HG03159 (cell line): ENCODE measurements around the gene ZSWIM3.
A peak's percentile ranks its signal among the peaks of the same experiment; 100 is the strongest.

ENCODE experiments used
- ATAC-seq: cut with Tn5 transposase; IDR thresholded peaks from one replicate; pipeline ENCODE4 v1.9.1; 2021; ENCODE audit warnings: mild to moderate bottlenecking, moderate library complexity; ENCODE audit not compliant: unreplicated experiment

ZSWIM3 gene

GRCh38 chr20:45832619-45833018 lies 24.8 kb upstream of the ZSWIM3 start:
- no peak for ATAC-seq

- no peak for ATAC-seq
Observed at GRCh38 chr20:45833030-45833882, 24.2 kb upstream of the ZSWIM3 start, which contains the start of gene SNX21. SNX21 (plus strand) TSS chr20:45833799; CDS start chr20:45833920, 121 bp downstream.

GRCh38 chr20:45833883-45834796 lies 23.3 kb upstream of the ZSWIM3 start:
- ATAC-seq: no peak

DNA sequence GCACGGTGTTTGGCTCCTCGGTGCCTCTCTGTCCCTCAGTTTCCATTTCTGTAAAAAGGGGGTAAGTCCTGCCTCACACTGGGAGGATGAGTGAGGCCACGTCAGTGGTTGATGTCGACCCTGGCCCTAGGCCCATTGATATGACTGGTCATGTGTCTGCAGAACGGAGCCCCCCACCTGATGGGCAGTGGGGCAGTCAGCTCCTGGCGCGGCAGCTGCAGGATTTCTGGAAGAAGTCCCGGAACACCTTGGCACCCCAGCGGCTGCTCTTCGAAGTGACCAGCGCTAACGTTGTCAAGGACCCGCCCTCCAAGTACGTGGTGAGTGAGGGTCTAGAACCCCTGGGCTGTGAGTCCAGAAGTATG lies 22.6 kb upstream of the ZSWIM3 start:
- ATAC-seq: no peak

DNA sequence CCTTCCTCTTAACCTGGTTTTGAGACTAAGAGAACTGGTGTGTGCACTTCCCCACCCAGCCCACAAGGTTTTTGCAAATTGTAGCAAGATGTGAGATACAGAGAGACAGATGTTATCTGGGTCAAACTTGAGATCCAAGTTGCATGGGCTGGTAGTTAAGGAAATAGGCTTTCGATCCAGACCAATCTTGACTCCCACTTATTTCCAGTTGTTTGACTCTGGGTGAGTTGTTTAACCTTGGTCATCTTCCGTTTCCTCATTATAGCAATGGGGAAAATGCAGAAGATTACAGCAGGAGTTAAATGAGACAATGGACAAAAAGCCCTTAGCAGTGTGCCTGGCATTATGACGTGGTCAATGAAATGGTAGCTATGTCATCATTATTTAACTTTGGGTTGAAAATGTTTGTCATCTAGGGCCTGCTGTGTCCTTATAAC lies 22.1 kb upstream of the ZSWIM3 start:
- ATAC-seq: no peak

DNA sequence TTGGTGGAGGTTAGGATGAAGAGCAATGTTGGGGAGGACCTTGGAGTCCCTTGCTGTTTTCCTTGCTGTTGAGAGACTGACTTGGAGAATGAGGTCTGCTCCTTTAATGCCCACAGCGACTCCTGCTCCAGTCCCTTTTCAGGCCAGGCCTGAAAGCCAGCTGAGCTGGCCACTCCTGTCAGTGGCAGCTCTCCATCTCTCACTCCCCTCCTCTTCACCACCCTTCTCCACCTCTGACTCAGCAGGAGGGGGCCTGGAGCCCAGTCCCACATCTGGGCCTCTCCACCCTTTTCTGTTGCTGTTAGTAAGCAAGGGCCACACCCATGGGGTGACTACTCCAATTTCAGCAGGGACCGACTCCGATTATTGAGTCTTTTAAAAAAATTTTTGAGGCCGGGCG lies 21.6 kb upstream of the ZSWIM3 start:
- no peak for ATAC-seq

DNA sequence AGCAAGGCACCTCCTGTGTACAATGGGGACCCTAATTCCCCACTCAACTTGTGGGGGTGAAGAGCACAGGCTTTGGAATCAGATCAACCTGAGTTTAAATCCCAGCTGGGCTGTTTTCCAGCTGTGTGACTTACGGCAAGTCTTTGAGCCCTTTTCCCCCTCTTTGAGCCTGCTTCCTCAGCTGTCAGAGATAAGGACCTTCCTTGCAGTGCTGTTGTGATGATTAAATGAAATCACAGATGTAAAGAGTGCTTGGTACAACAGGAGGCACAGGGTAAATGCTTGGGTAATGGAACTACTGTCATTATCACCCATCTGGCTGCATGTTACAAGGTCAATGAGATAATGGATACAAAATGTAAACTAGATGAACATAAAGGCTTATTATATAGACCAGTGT lies 20.6 kb upstream of the ZSWIM3 start:
- no peak for ATAC-seq

GRCh38 chr20:45840700-45841198 lies 16.7 kb upstream of the ZSWIM3 start:
- no peak for ATAC-seq

- no peak for ATAC-seq
Observed at GRCh38 chr20:45841407-45842129, 15.8 kb upstream of the ZSWIM3 start.

DNA sequence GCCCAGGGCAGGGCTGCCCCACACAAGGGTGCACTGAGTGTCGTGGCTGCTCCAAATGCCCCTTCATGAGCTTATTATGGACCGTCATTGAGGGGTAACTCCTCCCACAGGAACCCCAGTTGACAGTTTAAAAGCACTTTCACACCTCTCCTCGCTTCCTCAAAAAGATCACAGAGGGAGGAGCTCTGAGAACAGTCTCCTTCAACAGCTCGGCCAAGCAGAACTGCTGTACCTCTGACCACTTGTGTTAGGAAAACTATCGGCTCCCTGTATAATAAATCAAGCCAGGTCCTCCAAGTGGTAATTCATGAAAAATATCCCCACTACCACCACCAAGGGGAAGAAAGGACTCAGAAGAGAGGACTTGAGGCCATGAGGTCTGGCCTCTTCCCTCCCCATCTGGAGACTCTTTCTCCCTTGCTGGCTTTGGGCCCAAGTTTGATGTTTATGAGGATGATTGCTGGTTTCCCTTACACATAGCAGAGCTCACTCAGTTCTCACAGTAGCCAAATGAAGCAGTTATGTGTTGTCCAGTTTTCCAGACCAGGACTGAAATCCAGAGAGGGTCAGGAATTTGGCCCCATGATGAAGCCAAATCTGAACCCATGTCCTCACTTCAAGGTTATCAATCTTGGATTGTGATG lies 15.1 kb upstream of the ZSWIM3 start:
- ATAC-seq: peak; percentile 67

DNA sequence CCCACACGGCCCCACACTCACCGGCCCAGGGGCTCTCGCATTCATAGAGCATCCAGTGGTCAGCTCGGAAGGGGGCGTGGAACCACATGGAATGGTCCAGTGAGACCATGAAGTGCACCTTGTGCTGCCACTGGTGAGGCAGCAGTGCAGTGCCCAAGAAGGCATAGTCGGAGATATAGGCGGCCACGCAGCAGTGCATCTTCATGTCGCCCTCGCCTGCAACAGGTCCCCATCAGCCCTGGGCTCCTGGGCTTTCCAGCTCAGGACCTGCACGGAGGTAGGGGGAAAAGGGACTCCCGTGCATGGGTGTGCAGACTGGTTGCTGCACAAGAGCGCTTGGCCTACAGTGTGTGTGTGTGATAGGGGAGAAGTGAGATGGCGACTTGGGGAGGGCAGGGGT lies 13.9 kb upstream of the ZSWIM3 start:
- no peak for ATAC-seq

DNA sequence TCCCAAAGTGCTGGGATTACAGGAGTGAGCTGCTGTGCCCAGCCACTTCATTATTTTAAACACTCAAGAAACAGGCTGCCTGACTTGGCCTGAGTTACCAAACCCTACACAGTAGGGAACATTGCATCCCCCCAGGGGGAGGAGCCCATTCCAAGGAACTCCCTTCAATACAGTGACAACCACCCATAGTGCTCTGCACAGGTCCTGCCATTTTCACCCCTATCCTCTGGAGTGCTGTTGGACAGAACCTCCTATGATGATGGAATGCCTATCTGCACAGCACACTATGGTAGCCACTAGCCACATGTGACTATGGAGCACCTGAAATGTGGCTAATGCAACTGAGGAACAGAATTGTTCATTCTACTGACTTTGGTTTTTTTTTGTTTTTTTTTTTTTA lies 12.0 kb upstream of the ZSWIM3 start:
- ATAC-seq: no peak

DNA sequence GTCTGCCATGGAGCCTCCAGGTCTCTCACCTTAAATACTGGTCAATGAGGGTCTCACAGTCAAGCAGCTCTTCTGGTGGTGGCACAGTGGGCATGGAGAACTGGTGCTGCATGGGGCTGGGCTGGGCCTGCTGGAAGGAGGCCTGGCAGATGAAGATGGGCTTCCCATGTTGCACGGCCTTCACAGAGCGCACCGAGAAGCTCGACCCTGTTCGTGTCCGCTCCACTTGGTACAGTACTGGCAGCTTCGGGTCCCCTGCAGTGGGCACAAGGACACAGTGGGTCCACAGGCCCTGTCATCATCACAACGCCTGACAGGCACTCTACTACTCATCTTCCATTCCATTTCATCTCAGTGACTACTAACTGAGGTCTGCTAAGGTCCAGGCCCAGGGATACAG lies 9.0 kb upstream of the ZSWIM3 start:
- ATAC-seq: no peak

- no peak for ATAC-seq
Observed at GRCh38 chr20:45848969-45849582, 8.3 kb upstream of the ZSWIM3 start.

DNA sequence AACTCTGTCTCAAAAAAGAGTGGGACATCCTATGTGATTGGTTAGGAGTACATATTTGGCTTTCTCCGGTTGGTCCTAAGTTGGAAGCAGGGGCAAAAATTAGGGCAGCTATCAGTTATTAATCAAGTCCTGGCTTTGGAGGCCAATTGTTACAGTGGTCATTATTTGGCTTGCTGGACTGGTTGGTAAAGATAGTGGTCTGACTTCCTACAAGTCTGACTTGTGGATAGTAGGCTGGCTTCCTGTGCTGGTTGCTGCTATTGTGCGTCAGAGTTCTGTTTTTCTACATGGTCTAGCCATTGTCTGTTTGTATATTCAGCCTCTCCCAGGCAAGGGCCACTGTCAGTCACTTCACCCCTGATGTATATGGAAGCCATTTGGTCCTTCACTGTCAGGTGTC lies 7.2 kb upstream of the ZSWIM3 start:
- ATAC-seq: no peak

- ATAC-seq: no peak
Observed at GRCh38 chr20:45850926-45851325, 6.5 kb upstream of the ZSWIM3 start.

DNA sequence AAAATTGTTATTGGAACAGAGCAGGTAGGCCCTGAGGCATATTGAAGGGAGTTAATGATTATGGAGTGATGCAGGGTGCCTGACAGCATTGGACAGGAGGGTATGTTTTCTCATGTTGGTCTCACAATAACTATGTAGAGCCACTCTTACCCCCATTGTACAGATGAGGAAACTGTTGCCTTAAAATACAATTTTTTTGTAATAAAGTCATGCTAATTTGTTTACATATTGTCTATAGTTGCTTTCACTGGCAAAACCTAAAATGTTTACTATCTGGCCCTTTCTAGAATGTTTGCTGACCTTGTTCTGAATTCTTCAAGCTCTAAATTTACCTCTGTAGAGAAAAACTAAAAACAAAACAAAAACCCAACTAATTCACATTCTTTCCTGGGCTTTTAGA lies 5.9 kb upstream of the ZSWIM3 start:
- no peak for ATAC-seq

DNA sequence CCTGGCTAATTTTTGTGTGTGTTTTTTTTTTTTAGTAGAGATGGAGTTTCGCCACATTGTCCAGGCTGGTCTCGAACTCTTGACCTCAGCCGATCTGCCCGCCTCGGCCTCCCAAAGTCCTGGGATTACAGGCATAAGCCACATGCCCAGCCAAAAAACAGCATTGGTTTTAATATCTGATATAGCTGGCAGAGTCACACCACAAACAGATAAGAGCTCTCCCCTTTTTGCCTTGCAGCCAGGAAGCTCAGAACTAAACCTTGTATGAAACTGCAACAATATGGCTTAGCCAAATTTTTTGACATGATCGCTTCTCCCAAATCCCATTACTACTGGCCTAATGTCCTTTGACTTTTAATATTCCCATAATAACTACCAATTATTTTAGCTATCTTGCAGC lies 5.1 kb upstream of the ZSWIM3 start:
- no peak for ATAC-seq

- no peak for ATAC-seq
Observed at GRCh38 chr20:45853484-45853883, 3.9 kb upstream of the ZSWIM3 start.

DNA sequence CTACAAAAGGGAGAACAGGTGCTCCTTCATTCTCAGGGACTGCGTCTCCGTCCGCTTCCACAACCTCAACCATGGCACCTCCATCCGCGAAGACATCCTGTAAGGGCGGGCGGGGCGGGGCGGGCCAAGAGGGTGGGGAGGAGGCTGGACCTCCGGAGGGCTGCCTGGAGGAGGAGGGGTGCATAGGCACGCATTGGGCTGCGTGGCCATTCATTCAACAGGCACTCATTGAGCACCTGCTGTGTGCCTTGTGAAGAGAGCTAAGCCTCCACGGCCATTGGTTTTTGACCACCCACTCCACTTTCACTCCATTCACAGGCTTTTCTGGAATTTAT lies 435 bp downstream of the ZSWIM3 start:
- ATAC-seq: peak; percentile 26
